ENCODE measurements around the gene SRPK2.
A peak's percentile ranks its signal among the peaks of the same experiment; 100 is the strongest.

Gene SRPK2

DNA sequence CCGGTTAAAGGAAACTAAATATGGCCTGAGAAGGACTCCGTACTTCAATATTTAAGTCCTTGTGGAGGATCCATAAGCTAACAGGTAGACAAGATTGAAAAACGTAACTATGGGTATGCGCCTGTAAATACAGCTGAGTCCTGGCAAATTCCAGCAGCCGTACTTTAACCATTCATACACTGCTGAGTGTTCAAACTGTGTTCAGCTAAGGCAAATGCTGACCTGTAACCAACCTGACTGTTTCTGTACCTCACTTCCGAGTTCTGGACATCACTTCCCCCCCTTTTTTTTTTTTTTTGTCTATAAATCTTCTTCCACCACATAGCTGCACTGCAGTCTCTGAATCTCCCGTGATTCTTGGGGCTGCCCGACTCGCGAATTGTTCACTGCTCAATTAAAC, 69.1 kb downstream of the SRPK2 start:
- Histone ChIP-seq H3K4me3 (ENCODE audit: control insufficient read depth in 1 of 7, extremely low read depth in 1 of 7, insufficient read depth in 4 of 7, low read depth in 2 of 7, low read length in 6 of 7) (peak overlapping the region in 3 of 7 experiments; percentile 14 to 40 (median 37)), H3K9me3 (ENCODE audit: control extremely low read depth in 1 of 5, control insufficient read depth in 4 of 5, insufficient read depth in 2 of 5, low read depth in 1 of 5, low read length in 4 of 5) (peaks cover 0 to 3% (median 0%) of the 10 kb centered on the region in 5 experiments), H3K36me3 (ENCODE audit: control insufficient read depth in 4 of 4, insufficient read depth in 4 of 4, low read length in 3 of 4) (peaks cover 0 to 5% (median 0%) of the 10 kb centered on the region in 4 experiments), H3K27ac (ENCODE audit: insufficient read depth in 1 of 2, low read depth in 1 of 2, low read length in 2 of 2, poor library complexity in 1 of 2, severe bottlenecking in 2 of 2) (peak overlapping the region in 1 of 2 experiments; percentile 62), H3K27me3 (replicated peaks in 2 of 5; ENCODE audit: control insufficient read depth in 4 of 5, insufficient read depth in 5 of 5, low read length in 4 of 5) (no peaks in the 10 kb centered on the region), H3K4me1 (ENCODE audit: control extremely low read depth in 1 of 4, control insufficient read depth in 4 of 4, insufficient read depth in 4 of 4, low read length in 3 of 4) (peaks cover 0 to 8% (median 0%) of the 10 kb centered on the region in 4 experiments)
- WGBS (ENCODE audit: insufficient coverage), result 75% methylated on average over 6 of the region's 10 CpGs
- DNase-seq, result peak; percentile 13 to 50 (median 19)
- ChIA-PET CTCF (interaction anchor here (1.3 kb wide), 1 partner anchor 21 kb away, joined by 3 read pairs; no protein-coding TSS in a partner anchor), POLR2A (interaction anchor here (0.6 kb wide), 1 partner anchor 211 kb away, joined by 3 read pairs; no protein-coding TSS in a partner anchor)

DNA sequence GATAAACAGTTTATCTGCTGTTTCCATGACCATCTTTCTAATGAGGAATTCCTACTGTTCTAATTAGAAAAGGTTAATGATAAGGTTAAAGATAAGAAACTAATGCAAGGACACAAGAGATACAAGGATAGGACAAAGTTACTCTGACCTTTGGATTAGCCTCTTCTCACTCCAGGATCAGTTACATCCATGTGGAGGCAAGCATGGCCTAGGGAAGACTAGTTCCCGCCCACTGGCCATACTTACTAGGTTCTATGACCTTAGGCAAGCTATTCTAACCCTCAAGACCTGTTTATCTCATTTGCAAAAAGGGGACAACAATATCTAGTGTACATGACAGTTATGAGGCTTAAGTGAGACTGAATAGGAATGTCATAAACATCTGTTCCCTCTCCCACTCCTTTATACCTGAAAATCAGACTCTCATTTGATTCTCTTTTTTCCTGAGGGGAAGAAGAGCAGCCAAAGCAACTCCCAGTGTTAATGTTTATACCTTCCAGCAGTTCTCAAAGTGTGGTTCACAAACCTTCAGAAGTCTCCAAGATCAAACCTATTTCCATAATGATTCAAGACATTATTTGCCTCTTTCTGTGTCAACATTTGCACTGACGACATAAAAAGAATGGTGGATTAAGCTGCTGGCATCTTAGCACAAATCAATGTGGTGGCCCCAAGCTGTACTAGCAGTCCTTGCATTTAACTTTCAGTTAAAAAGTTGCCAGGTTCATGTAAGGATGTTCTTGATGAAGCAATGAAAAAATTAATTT, 72.0 kb downstream of the SRPK2 start:
- no peak overlapping the region for H3K27ac ChIP-seq (ENCODE audit: insufficient read depth in 1 of 2, low read depth in 1 of 2, low read length in 2 of 2, poor library complexity in 1 of 2, severe bottlenecking in 2 of 2)
- H3K9me3 ChIP-seq (ENCODE audit: control extremely low read depth in 1 of 5, control insufficient read depth in 4 of 5, insufficient read depth in 2 of 5, low read depth in 1 of 5, low read length in 4 of 5), result no peaks in the 10 kb centered on the region
- peaks cover 0 to 8% (median 0%) of the 10 kb centered on the region in 4 experiments for H3K4me1 ChIP-seq (ENCODE audit: control extremely low read depth in 1 of 4, control insufficient read depth in 4 of 4, insufficient read depth in 4 of 4, low read length in 3 of 4)
- no peak for DNase-seq
- ChIA-PET CTCF (no interaction called here), POLR2A (no interaction called here)
- H3K36me3 ChIP-seq (ENCODE audit: control insufficient read depth in 4 of 4, insufficient read depth in 4 of 4, low read length in 3 of 4), result peaks cover 0 to under 1% (median 0%) of the 10 kb centered on the region in 4 experiments
- no peaks in the 10 kb centered on the region for H3K27me3 ChIP-seq (replicated peaks in 2 of 5; ENCODE audit: control insufficient read depth in 4 of 5, insufficient read depth in 5 of 5, low read length in 4 of 5)
- 100% methylated on average over 1 of the region's 2 CpGs for WGBS (ENCODE audit: insufficient coverage)
- no peak overlapping the region for H3K4me3 ChIP-seq (ENCODE audit: control insufficient read depth in 1 of 7, extremely low read depth in 1 of 7, insufficient read depth in 4 of 7, low read depth in 2 of 7, low read length in 6 of 7)

DNA sequence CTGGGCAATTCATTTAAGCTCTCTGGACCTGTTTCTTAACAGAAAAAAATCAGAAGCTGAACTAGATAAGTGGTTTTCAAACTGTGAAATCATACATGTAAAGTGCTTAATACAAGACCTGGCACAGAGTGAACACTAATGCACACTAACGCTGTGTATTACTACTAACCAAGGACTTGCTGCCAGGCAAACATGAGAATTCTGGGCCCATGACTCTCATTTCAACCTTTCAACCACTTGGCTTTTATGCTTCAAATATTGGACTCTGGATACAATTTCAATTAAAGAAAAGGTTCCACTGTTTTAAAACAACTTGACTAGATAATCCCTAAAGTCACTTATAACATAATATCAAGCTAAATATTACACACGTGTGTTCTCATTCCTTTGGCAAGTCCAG, 73.4 kb downstream of the SRPK2 start:
- Histone ChIP-seq H3K4me1 (ENCODE audit: control extremely low read depth in 1 of 4, control insufficient read depth in 4 of 4, insufficient read depth in 4 of 4, low read length in 3 of 4) (peaks cover 0 to 8% (median 0%) of the 10 kb centered on the region in 4 experiments), H3K36me3 (ENCODE audit: control insufficient read depth in 4 of 4, insufficient read depth in 4 of 4, low read length in 3 of 4) (no peaks in the 10 kb centered on the region), H3K27ac (ENCODE audit: insufficient read depth in 1 of 2, low read depth in 1 of 2, low read length in 2 of 2, poor library complexity in 1 of 2, severe bottlenecking in 2 of 2) (no peak overlapping the region), H3K9me3 (ENCODE audit: control extremely low read depth in 1 of 5, control insufficient read depth in 4 of 5, insufficient read depth in 2 of 5, low read depth in 1 of 5, low read length in 4 of 5) (no peaks in the 10 kb centered on the region), H3K4me3 (ENCODE audit: control insufficient read depth in 1 of 7, extremely low read depth in 1 of 7, insufficient read depth in 4 of 7, low read depth in 2 of 7, low read length in 6 of 7) (no peak overlapping the region), H3K27me3 (replicated peaks in 2 of 5; ENCODE audit: control insufficient read depth in 4 of 5, insufficient read depth in 5 of 5, low read length in 4 of 5) (no peaks in the 10 kb centered on the region)
- CTCF ChIA-PET, result interaction anchor here (1.2 kb wide), 1 partner anchor 10 kb away, joined by 4 read pairs; no protein-coding TSS in a partner anchor
- POLR2A ChIA-PET, result no interaction called here
- no peak for DNase-seq
- 100% methylated on average over 2 of the region's 2 CpGs for WGBS (ENCODE audit: insufficient coverage)

DNA sequence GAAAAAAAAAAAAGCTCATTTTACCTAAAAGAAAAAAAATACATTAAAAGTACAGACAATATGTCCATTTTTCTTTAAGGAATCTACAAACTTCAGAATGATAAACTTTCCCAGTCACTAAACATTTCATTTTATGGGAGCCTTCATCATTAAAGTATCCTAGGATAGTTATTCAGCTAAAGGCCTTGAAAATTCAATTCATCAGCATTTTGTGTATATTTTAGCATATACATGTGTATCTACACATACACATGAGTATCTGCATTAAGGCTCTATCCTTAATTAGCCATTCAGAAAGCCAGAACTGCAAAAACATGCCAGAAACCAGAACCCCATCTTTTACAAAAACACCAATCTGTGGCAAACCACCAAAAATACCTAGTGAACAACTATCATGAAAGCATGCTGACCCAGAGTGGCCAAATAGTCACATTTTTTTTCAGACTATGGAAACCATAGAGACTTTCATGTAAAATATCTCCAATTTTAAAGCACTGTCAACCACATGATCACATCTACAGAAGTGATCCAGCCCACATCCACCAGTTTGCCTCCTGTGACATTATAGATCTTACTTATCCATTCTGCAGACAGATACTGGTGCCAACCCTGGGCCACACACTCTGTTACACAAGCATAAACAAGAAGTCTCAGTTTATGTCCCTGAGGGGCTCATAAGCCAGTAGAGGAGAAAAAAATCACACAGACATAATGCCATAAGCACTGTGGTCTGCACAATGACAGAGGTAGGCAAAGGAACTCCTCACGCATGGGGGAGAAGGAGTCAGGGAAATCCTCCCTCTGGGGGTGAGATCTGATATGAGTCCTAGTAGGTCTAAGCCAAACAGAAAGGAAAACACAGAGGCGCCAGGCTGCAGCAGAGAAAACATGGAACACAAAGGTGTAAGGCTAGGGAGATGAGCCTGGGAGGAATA, 79.2 kb downstream of the SRPK2 start:
- WGBS (ENCODE audit: insufficient coverage), result 94% methylated on average over 2 of the region's 2 CpGs
- peaks cover 0 to 2% (median 0%) of the 10 kb centered on the region in 5 experiments for H3K9me3 ChIP-seq (ENCODE audit: control extremely low read depth in 1 of 5, control insufficient read depth in 4 of 5, insufficient read depth in 2 of 5, low read depth in 1 of 5, low read length in 4 of 5)
- no peaks in the 10 kb centered on the region for H3K27me3 ChIP-seq (replicated peaks in 2 of 5; ENCODE audit: control insufficient read depth in 4 of 5, insufficient read depth in 5 of 5, low read length in 4 of 5)
- DNase-seq, result no peak
- CTCF ChIA-PET, result no interaction called here
- H3K4me3 ChIP-seq (ENCODE audit: control insufficient read depth in 1 of 7, extremely low read depth in 1 of 7, insufficient read depth in 4 of 7, low read depth in 2 of 7, low read length in 6 of 7), result no peak overlapping the region
- H3K4me1 ChIP-seq (ENCODE audit: control extremely low read depth in 1 of 4, control insufficient read depth in 4 of 4, insufficient read depth in 4 of 4, low read length in 3 of 4), result peaks cover 0 to 2% (median under 1%) of the 10 kb centered on the region in 4 experiments
- H3K36me3 ChIP-seq (ENCODE audit: control insufficient read depth in 4 of 4, insufficient read depth in 4 of 4, low read length in 3 of 4), result peaks cover 0 to 2% (median 0%) of the 10 kb centered on the region in 4 experiments
- no peak overlapping the region for H3K27ac ChIP-seq (ENCODE audit: insufficient read depth in 1 of 2, low read depth in 1 of 2, low read length in 2 of 2, poor library complexity in 1 of 2, severe bottlenecking in 2 of 2)
- POLR2A ChIA-PET, result interaction anchor here (0.6 kb wide), 1 partner anchor 154 kb away, joined by 3 read pairs; no protein-coding TSS in a partner anchor

DNA sequence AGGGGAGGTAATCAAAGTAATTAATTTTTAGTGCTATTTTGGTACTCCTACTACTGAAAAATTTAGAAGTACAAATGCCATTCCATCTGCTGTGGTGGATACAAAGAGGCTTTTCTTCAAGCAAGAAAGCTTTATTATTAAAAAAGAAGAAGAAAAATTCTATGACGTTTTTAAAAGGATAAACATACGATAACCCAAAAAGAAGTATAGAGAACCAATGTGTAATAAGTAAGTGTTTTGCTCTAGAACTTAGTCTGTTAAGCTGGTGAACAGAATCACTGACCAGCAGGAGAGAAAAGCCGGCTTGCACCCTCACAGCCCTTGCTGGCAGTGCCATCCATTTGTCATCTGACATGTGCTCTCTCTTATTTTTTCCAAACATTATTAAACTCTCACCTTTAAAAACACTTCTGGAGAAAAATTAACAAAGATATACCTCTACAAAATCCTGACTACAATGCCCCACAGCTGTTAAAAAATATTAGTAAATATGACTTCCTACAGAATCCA, 81.5 kb downstream of the SRPK2 start:
- Histone ChIP-seq H3K27ac (ENCODE audit: insufficient read depth in 1 of 2, low read depth in 1 of 2, low read length in 2 of 2, poor library complexity in 1 of 2, severe bottlenecking in 2 of 2) (no peak overlapping the region), H3K9me3 (ENCODE audit: control extremely low read depth in 1 of 5, control insufficient read depth in 4 of 5, insufficient read depth in 2 of 5, low read depth in 1 of 5, low read length in 4 of 5) (peaks cover 0 to 2% (median 0%) of the 10 kb centered on the region in 5 experiments), H3K36me3 (ENCODE audit: control insufficient read depth in 4 of 4, insufficient read depth in 4 of 4, low read length in 3 of 4) (peaks cover 0 to 2% (median 0%) of the 10 kb centered on the region in 4 experiments), H3K27me3 (replicated peaks in 2 of 5; ENCODE audit: control insufficient read depth in 4 of 5, insufficient read depth in 5 of 5, low read length in 4 of 5) (no peaks in the 10 kb centered on the region), H3K4me1 (ENCODE audit: control extremely low read depth in 1 of 4, control insufficient read depth in 4 of 4, insufficient read depth in 4 of 4, low read length in 3 of 4) (peaks cover 0 to 2% (median under 1%) of the 10 kb centered on the region in 4 experiments), H3K4me3 (ENCODE audit: control insufficient read depth in 1 of 7, extremely low read depth in 1 of 7, insufficient read depth in 4 of 7, low read depth in 2 of 7, low read length in 6 of 7) (no peak overlapping the region)
- no peak for DNase-seq
- ChIA-PET CTCF (interaction anchor here (1.1 to 1.4 kb wide), 2 partner anchors 10 to 28 kb away, joined by 3 to 4 read pairs; no protein-coding TSS in a partner anchor), POLR2A (no interaction called here)
- WGBS (ENCODE audit: insufficient coverage), result 89% methylated on average over 3 of the region's 3 CpGs

DNA sequence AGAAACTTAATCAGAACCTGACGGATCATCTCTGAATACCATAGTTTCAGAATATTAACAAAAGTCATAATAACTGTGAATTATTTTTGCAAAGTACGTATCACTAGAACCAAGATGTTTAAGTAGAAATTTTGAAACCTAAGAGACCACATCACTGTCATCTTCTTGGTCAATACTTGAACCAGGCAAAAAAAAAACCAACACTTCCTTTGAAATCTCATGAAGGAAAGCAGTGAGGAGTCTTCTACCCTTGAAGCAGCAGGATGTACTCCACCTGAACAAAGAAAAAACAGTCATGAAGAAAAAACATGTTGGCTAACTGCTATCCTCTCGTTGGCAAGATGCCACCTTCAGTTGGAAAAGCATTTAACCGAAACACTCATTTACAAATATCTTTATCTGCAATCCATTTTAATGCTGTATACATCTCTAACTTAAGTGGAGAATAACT, 82.4 kb downstream of the SRPK2 start:
- CTCF ChIA-PET, result no interaction called here
- 100% methylated on average over 1 of the region's 4 CpGs for WGBS (ENCODE audit: insufficient coverage)
- H3K4me3 ChIP-seq (ENCODE audit: control insufficient read depth in 1 of 7, extremely low read depth in 1 of 7, insufficient read depth in 4 of 7, low read depth in 2 of 7, low read length in 6 of 7), result no peak overlapping the region
- DNase-seq, result no peak
- H3K9me3 ChIP-seq (ENCODE audit: control extremely low read depth in 1 of 5, control insufficient read depth in 4 of 5, insufficient read depth in 2 of 5, low read depth in 1 of 5, low read length in 4 of 5), result peaks cover 0 to 2% (median 0%) of the 10 kb centered on the region in 5 experiments
- H3K27me3 ChIP-seq (replicated peaks in 2 of 5; ENCODE audit: control insufficient read depth in 4 of 5, insufficient read depth in 5 of 5, low read length in 4 of 5), result no peaks in the 10 kb centered on the region
- H3K4me1 ChIP-seq (ENCODE audit: control extremely low read depth in 1 of 4, control insufficient read depth in 4 of 4, insufficient read depth in 4 of 4, low read length in 3 of 4), result peaks cover 0 to 2% (median under 1%) of the 10 kb centered on the region in 4 experiments
- POLR2A ChIA-PET, result no interaction called here
- H3K27ac ChIP-seq (ENCODE audit: insufficient read depth in 1 of 2, low read depth in 1 of 2, low read length in 2 of 2, poor library complexity in 1 of 2, severe bottlenecking in 2 of 2), result no peak overlapping the region
- peaks cover 0 to 2% (median 0%) of the 10 kb centered on the region in 4 experiments for H3K36me3 ChIP-seq (ENCODE audit: control insufficient read depth in 4 of 4, insufficient read depth in 4 of 4, low read length in 3 of 4)
